ENCODE results near the gene ELOVL3. TPM values are rescaled to one million over a fixed set of nuclear protein-coding genes. Genes with fewer than 3 reads are reported as not detected.
"Not testable (repeated sequence)": the region's sequence is repeated elsewhere in the genome, so short reads cannot be mapped to it uniquely, and the experiment has no call there.

ELOVL3 gene
- total RNA-seq, 6 experiments from 2014 or later, result not detected

GRCh38 chr10:102211615-102212299 is 14.3 kb upstream of the ELOVL3 start:
- DNase-seq, result no peak
- H3K27me3 ChIP-seq, result no peaks in the 10 kb centered on the region
- H3K27ac ChIP-seq, result no peak overlapping the region
- H3K4me3 ChIP-seq, result no peak overlapping the region
- no peaks in the 10 kb centered on the region for H3K4me1 ChIP-seq
- intact Hi-C loops (cut with DNase I), result no loop called here
- no peak for ATAC-seq
- TF ChIP-seq CTCF (IDR thresholded peaks at IDR 0.05), result no peak
- no peak for TF ChIP-seq POLR2A (IDR thresholded peaks at IDR 0.05)
- no peaks in the 10 kb centered on the region for H3K36me3 ChIP-seq
- 62% methylated on average over 3 of the region's 3 CpGs for WGBS (ENCODE audit: insufficient coverage, low coverage, low lambda C conversion rate, missing lambda C conversion rate)
- H3K9me3 ChIP-seq, result no peaks in the 10 kb centered on the region

GRCh38 chr10:102213599-102213998 is 12.5 kb upstream of the ELOVL3 start:
- H3K4me3 ChIP-seq; H3K27ac ChIP-seq; DNase-seq; H3K9me3 ChIP-seq; ATAC-seq; H3K36me3 ChIP-seq; intact Hi-C loops (cut with DNase I); H3K4me1 ChIP-seq; H3K27me3 ChIP-seq: not testable (repeated sequence)
- WGBS (ENCODE audit: insufficient coverage, low coverage, low lambda C conversion rate, missing lambda C conversion rate), result 78% methylated on average over 1 of the region's 4 CpGs

GRCh38 chr10:102219370-102219769 is 6.7 kb upstream of the ELOVL3 start:
- no peak overlapping the region for H3K4me3 ChIP-seq
- 58% methylated on average over 3 of the region's 5 CpGs for WGBS (ENCODE audit: insufficient coverage, low coverage, low lambda C conversion rate, missing lambda C conversion rate)
- intact Hi-C loops (cut with DNase I), result no loop called here

GRCh38 chr10:102220612-102221011 is 5.5 kb upstream of the ELOVL3 start:
- intact Hi-C loops (cut with DNase I), result no loop called here
- DNase-seq (no peak), ATAC-seq (no peak)
- no peak overlapping the region for H3K4me3 ChIP-seq
- H3K27me3 ChIP-seq, result no peaks in the 10 kb centered on the region
- H3K36me3 ChIP-seq, result no peaks in the 10 kb centered on the region
- TF ChIP-seq CTCF (IDR thresholded peaks at IDR 0.05) (no peak), POLR2A (IDR thresholded peaks at IDR 0.05) (no peak)
- no peak overlapping the region for H3K27ac ChIP-seq
- H3K9me3 ChIP-seq, result no peaks in the 10 kb centered on the region
- no peaks in the 10 kb centered on the region for H3K4me1 ChIP-seq

More at GRCh38 chr10:102219370-102219769, 6.7 kb upstream of the ELOVL3 start:
- Histone ChIP-seq H3K27me3 (no peaks in the 10 kb centered on the region), H3K27ac (no peak overlapping the region), H3K4me1 (no peaks in the 10 kb centered on the region), H3K9me3 (no peaks in the 10 kb centered on the region), H3K36me3 (no peaks in the 10 kb centered on the region)
- ATAC-seq, result no peak
- TF ChIP-seq CTCF (IDR thresholded peaks at IDR 0.05), result no peak
- no peak for TF ChIP-seq POLR2A (IDR thresholded peaks at IDR 0.05)
- DNase-seq, result no peak

GRCh38 chr10:102222797-102223196 is 3.3 kb upstream of the ELOVL3 start:
- DNase-seq, result no peak
- H3K36me3 ChIP-seq, result no peaks in the 10 kb centered on the region
- no peak overlapping the region for H3K4me3 ChIP-seq
- intact Hi-C loops (cut with DNase I), result no loop called here
- ATAC-seq, result no peak
- no peaks in the 10 kb centered on the region for H3K27me3 ChIP-seq
- TF ChIP-seq CTCF (IDR thresholded peaks at IDR 0.05), result no peak
- no peak for TF ChIP-seq POLR2A (IDR thresholded peaks at IDR 0.05)
- WGBS (ENCODE audit: insufficient coverage, low coverage, low lambda C conversion rate, missing lambda C conversion rate), result 75% methylated on average over 5 of the region's 5 CpGs
- H3K27ac ChIP-seq, result no peak overlapping the region
- no peaks in the 10 kb centered on the region for H3K4me1 ChIP-seq
- H3K9me3 ChIP-seq, result no peaks in the 10 kb centered on the region
